Neural progenitor cell (in vitro differentiated cells): ENCODE data around the gene TMEM37.

ENCODE experiments used
- EZH2phosphoT487 ChIP-seq: fragments of 200-600 bp; sonication (generic); IDR thresholded peaks from 2 replicates; pipeline ENCODE4 v1.6.1; 2017; ENCODE audit warnings: antibody characterized with exemption
- TF ChIP-seq, protein P1 (sequence below): fragments of 200-600 bp; sonication (generic); IDR thresholded peaks from 2 replicates; pipeline ENCODE4 v1.5.1; 2017; ENCODE audit warnings: antibody characterized with exemption, mild to moderate bottlenecking

DNA sequence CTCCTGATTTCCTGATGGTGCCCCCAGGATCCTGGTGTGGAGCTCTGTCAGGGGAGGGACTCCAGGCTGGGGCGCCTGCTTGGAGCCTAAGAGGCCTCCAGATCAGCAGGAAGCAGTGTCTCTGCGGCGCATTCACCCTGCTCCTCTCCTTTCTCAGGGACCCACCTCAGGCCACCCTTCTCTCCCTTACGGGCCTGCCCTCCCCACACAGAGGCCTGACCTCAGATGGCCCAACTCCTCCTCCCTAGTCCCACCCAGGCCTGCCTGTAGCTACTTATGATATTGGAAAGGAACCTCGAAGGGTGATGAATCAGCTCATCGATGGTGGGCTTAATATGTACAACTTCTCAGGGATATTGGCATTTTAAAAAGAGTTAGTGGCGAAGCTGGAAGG lies 10.6 kb downstream of the TMEM37 start:
- TF ChIP-seq EZH2phosphoT487, result no peak
- TF ChIP-seq, protein P1, sequence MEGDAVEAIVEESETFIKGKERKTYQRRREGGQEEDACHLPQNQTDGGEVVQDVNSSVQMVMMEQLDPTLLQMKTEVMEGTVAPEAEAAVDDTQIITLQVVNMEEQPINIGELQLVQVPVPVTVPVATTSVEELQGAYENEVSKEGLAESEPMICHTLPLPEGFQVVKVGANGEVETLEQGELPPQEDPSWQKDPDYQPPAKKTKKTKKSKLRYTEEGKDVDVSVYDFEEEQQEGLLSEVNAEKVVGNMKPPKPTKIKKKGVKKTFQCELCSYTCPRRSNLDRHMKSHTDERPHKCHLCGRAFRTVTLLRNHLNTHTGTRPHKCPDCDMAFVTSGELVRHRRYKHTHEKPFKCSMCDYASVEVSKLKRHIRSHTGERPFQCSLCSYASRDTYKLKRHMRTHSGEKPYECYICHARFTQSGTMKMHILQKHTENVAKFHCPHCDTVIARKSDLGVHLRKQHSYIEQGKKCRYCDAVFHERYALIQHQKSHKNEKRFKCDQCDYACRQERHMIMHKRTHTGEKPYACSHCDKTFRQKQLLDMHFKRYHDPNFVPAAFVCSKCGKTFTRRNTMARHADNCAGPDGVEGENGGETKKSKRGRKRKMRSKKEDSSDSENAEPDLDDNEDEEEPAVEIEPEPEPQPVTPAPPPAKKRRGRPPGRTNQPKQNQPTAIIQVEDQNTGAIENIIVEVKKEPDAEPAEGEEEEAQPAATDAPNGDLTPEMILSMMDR, result no peak
